Ascending aorta (tissue), 2 donors: Measurements from ENCODE around the gene SNX24. TPM values are rescaled to one million over a fixed set of nuclear protein-coding genes. Genes with fewer than 3 reads are reported as not detected.

Source experiments
- DNase-seq, 2 donors: peaks; one replicate each; pipeline ENCODE4 v3.0.0-alpha.2; 2019; ENCODE audit warnings: low spot score in 2 of 2
- H3K27ac ChIP-seq, 2 donors: fragments of 200-600 bp; sonication (generic); one replicate each; pipeline ENCODE4 v1.5.1; 2016 to 2017; ENCODE audit warnings: mild to moderate bottlenecking in 1 of 2
- H3K27me3 ChIP-seq: fragments of 200-600 bp; sonication (generic); one replicate; pipeline ENCODE4 v1.5.1; 2017
- H3K36me3 ChIP-seq, 2 donors: fragments of 200-600 bp; sonication (generic); one replicate each; pipeline ENCODE4 v1.5.1; 2016
- H3K4me1 ChIP-seq, 2 donors: fragments of 200-600 bp; sonication (generic); one replicate each; pipeline ENCODE4 v1.5.1; 2016 to 2017; ENCODE audit warnings: mild to moderate bottlenecking in 1 of 2
- H3K4me3 ChIP-seq, 2 donors: fragments of 200-600 bp; sonication (generic); one replicate each; pipeline ENCODE4 v1.5.1; 2016 to 2017; ENCODE audit warnings: mild to moderate bottlenecking in 1 of 2
- H3K9me3 ChIP-seq, 2 donors: fragments of 200-600 bp; sonication (generic); one replicate each; pipeline ENCODE4 v1.5.1; 2016
- CTCF ChIP-seq, 3 experiments: fragments of 200-600 bp in 2 of 3; fragments of 450-650 bp in 1 of 3; sonication (generic) in 2 of 3; IDR thresholded peaks; one replicate each; pipeline ENCODE4 v1.5.1; 2016 to 2019; ENCODE audit warnings: antibody characterized with exemption in 3 of 3, mild to moderate bottlenecking in 1 of 3, moderate library complexity in 1 of 3
- intact Hi-C: fragments of 100-400 bp; cut with DNase I; formaldehyde crosslinking; loops from one replicate; pipeline ENCODE4 v1.15.1; 2023
- total RNA-seq: library from RNA; depleted of rRNA; stranded (reverse); fragments of >200 nt; gene quantifications from one replicate; pipeline ENCODE4 v1.1.0, GENCODE V29; 2016

SNX24 gene
- total RNA-seq, 1 donor from 2014 or later = 21.1 TPM

GRCh38 chr5:122948319-122948718, 102.9 kb downstream of the SNX24 start:
- intact Hi-C loops = no loop called here
- Histone ChIP-seq H3K4me3 (no peak overlapping the region), H3K36me3 (peaks cover 3 to 10% of the 10 kb centered on the region in 2 donors), H3K27me3 (no peaks in the 10 kb centered on the region), H3K4me1 (no peaks in the 10 kb centered on the region), H3K27ac (no peak overlapping the region), H3K9me3 (no peaks in the 10 kb centered on the region)
- TF ChIP-seq CTCF (IDR thresholded peaks at IDR 0.05) = no peak
- DNase-seq = no peak

GRCh38 chr5:122951658-122952057, 106.2 kb downstream of the SNX24 start:
- Histone ChIP-seq H3K27ac (no peak overlapping the region), H3K27me3 (no peaks in the 10 kb centered on the region), H3K9me3 (peaks cover 0 to 4% of the 10 kb centered on the region in 2 donors), H3K4me1 (no peaks in the 10 kb centered on the region), H3K36me3 (peaks cover 8 to 17% of the 10 kb centered on the region in 2 donors), H3K4me3 (no peak overlapping the region)
- no peak for DNase-seq
- intact Hi-C loops = no loop called here
- TF ChIP-seq CTCF (IDR thresholded peaks at IDR 0.05) = no peak

DNA sequence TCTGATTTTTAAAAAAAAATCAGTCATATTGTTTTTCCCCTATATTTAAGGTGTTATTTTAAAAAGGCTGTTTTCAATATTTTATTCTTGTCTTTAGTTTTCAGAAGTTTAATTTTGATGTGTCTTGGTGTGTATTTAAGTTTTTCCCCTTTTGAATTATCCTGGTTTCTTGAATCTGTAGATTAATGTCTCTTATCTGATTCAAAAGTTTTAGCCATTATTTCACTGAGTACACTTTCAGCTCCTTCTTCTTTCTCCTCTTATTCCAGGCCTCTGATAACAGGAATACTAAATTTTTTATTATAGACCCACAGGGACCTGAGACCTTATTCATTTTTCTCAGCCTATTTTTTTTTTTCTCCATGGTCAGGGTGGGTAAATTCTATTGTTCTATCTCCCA, 109.3 kb downstream of the SNX24 start:
- H3K9me3 ChIP-seq = peaks cover 5 to 18% of the 10 kb centered on the region in 2 donors
- no peak for TF ChIP-seq CTCF (IDR thresholded peaks at IDR 0.05)
- DNase-seq = no peak
- no peaks in the 10 kb centered on the region for H3K27me3 ChIP-seq
- H3K4me1 ChIP-seq = no peaks in the 10 kb centered on the region
- H3K27ac ChIP-seq = no peak overlapping the region
- intact Hi-C loops = no loop called here
- no peak overlapping the region for H3K4me3 ChIP-seq
- H3K36me3 ChIP-seq = peaks cover 8 to 9% of the 10 kb centered on the region in 2 donors

DNA sequence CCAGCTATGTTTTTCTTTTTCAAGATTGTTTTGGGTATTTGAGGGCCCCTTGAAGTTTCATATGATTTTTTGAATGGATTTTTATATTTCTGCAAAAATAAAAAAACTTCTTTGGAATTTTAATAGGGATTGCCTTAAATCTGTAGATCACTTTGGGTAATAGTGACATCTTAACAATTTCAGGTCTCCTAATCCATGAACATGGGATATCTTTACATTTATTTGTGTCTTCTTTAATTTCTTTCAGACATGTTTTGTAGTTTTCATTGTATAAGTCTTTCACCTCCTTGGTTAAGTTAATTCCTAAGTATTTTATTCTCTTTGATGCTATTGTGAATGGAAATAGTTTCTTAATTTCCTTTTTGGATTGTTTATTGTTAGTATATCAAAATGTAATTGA, 112.0 kb downstream of the SNX24 start:
- Histone ChIP-seq H3K36me3 (peaks cover 5 to 9% of the 10 kb centered on the region in 2 donors), H3K9me3 (peaks cover 5 to 18% of the 10 kb centered on the region in 2 donors)
- intact Hi-C loops = no loop called here

GRCh38 chr5:122959740-122960445, 114.5 kb downstream of the SNX24 start:
- Histone ChIP-seq H3K4me1 (no peaks in the 10 kb centered on the region), H3K9me3 (peaks cover 5 to 18% of the 10 kb centered on the region in 2 donors), H3K27me3 (no peaks in the 10 kb centered on the region), H3K4me3 (no peak overlapping the region), H3K27ac (no peak overlapping the region), H3K36me3 (peaks cover 5 to 9% of the 10 kb centered on the region in 2 donors)
- intact Hi-C loops = no loop called here
- DNase-seq = no peak
- TF ChIP-seq CTCF (IDR thresholded peaks at IDR 0.05) = no peak

More for the DNA sequence above, 112.0 kb downstream of the SNX24 start:
- Histone ChIP-seq H3K27me3 (no peaks in the 10 kb centered on the region), H3K4me3 (no peak overlapping the region), H3K27ac (no peak overlapping the region), H3K4me1 (no peaks in the 10 kb centered on the region)
- no peak for TF ChIP-seq CTCF (IDR thresholded peaks at IDR 0.05)
- no peak for DNase-seq
